H1 (cell line): ENCODE data around the gene ZDHHC3. TPM values are rescaled to one million over a fixed set of nuclear protein-coding genes. Genes with fewer than 3 reads are reported as not detected.

Experiments used
- CHD1 ChIP-seq: IDR thresholded peaks from 2 replicates; pipeline ENCODE4 v1.6.1; 2012; ENCODE audit warnings: low read depth, low read length, improper control_type of control experiment
- CHD7 ChIP-seq: fragments of 300-600 bp; sonication (generic); IDR thresholded peaks from 2 replicates; pipeline ENCODE4 v1.7.1; 2012; ENCODE audit warnings: low read length, moderate library complexity, mild to moderate bottlenecking, inconsistent platforms; ENCODE audit not compliant: insufficient replicate concordance
- GTF2F1 ChIP-seq: IDR thresholded peaks from 2 replicates; pipeline ENCODE4 v1.6.1; 2012; ENCODE audit warnings: low read depth, low read length, improper control_type of control experiment, borderline replicate concordance
- PHF8 ChIP-seq: fragments of 200-600 bp; sonication (generic); conservative IDR thresholded peaks from 2 replicates; pipeline ENCODE4 v1.7.1; 2012; ENCODE audit warnings: low read depth, mild to moderate bottlenecking, inconsistent platforms, low read length, moderate library complexity
- RAD21 ChIP-seq, 2 experiments: IDR thresholded peaks in 1 of 2; conservative IDR thresholded peaks in 1 of 2; 2 replicates each; pipeline ENCODE4 v1.6.1; 2011; ENCODE audit warnings: low read depth in 2 of 2, low read length in 2 of 2, improper control_type of control experiment in 1 of 2, inconsistent platforms in 1 of 2, mild to moderate bottlenecking in 1 of 2, moderate library complexity in 1 of 2
- RNF2 ChIP-seq: fragments of 200-900, 300-1000 bp; sonication (generic); IDR thresholded peaks from 2 replicates; pipeline ENCODE4 v1.7.1; 2016; ENCODE audit warnings: borderline replicate concordance, low read depth, mild to moderate bottlenecking, antibody characterized with exemption, low read length; ENCODE audit not compliant: poor library complexity, severe bottlenecking; ENCODE audit errors: missing control alignments
- polyA plus RNA-seq, 7 experiments: library from polyadenylated mRNA; depleted of rRNA in 3 of 7; stranded (reverse) in 5 of 7; unstranded in 2 of 7; fragments of >200 nt in 5 of 7; fragments of 200-250 nt in 2 of 7; gene quantifications; 1 replicate in 5 of 7; 2 replicates in 1 of 7; 4 replicates in 1 of 7; pipeline versions ENCODE4 v1.2.1 to v1.2.3, GENCODE V29; 2011 to 2013; ENCODE audit warnings: missing spikeins in 2 of 7, mixed read lengths in 2 of 7
- total RNA-seq: library from RNA; stranded (reverse); fragmentation: NEBNext Ultra II Directional; extraction: Animal tissue kit (Norgen Biotek cat#: 25700); gene quantifications from 2 replicates; pipeline ENCODE4 v1.2.1, GENCODE V29; 2021

The ZDHHC3 gene
- total and polyA plus RNA-seq, 2 of the 8 experiments (the other 6 are each of a cell fraction or from before 2014, with no cell fraction given) = 77.4 to 88.7 TPM

DNA sequence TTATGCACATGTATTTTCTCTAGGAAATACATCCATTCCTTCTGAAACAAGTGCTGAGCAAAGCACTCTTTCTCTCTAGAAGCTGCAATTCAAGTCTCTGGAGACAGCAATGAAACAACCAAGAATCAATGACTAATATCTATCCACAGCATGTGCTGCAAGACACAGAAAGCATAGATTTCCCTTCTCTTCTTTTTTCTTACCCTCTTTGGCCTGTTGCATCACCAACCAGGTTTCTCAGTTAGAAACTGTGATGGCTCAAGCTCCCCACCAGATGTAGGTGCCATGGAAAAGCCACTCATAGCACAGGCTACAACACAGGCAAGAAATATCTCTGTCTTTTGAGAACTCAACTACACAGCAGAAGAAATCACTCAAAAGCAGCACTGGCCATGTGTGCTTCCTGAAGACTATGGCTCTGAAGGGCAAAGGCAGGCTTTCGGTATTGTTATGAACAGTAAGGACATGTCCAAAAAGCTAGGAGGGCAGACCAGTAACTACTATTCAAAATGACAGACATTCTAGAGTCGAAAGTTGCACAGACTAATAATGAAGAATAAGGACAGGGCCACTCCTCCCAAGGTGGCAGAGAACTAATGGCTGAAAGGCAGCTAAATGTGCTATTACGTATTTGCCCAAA lies 15.5 kb downstream of the ZDHHC3 start (continued):
- no peak for TF ChIP-seq RNF2
- no peak for TF ChIP-seq CHD7
- TF ChIP-seq PHF8 = no peak
- no peak for TF ChIP-seq GTF2F1
- TF ChIP-seq RAD21 (IDR thresholded peaks at IDR 0.05 in 1 of 2, conservative IDR thresholded peaks at IDR 0.05 in 1 of 2; ENCODE audit: low read depth in 2 of 2, low read length in 2 of 2) = no peak
- no peak for TF ChIP-seq CHD1
